ENCODE data around the gene HSP90AB1.

HSP90AB1 gene

DNA sequence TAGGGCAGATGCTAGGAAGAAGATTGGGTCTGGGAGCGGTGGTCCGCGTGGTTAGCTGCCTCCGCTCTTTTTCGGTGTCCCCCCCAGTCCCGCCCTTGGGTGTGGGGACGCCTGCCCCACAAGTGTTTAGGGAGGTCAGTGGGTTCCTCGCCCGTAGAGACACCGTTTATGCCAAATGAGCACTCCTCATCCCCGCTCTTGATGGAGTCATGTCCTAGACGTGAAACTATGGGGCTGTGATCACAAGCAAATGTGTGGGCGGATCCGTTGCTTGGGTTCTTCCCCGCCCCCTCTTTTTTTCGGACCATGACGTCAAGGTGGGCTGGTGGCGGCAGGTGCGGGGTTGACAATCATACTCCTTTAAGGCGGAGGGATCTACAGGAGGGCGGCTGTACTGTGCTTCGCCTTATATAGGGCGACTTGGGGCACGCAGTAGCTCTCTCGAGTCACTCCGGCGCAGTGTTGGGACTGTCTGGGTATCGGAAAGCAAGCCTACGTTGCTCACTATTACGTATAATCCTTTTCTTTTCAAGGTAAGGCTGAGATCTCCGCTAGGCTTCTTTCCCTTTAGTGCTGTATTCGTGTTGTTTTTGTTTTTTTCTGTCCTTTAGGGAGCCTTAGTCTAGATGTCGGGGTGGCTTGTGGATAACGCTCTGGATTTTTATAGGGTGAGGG lies at the start of gene HSP90AB1:
Gene HSP90AB1, plus strand, starts transcription at position 439 of the 675 bp plus-strand sequence. CDS start 1,529 bp downstream, outside the sequence.
- H3K4me3 ChIP-seq (ENCODE audit: low read depth, low read length), result peak within 1 kb of the TSS; percentile 98
- DNase-seq (ENCODE audit: low read depth), result peak; percentile 94
- in situ Hi-C loops (cut with HindIII; ENCODE audit: low sequenced_read_pairs), result no loop called here
- TF ChIP-seq CTCF (IDR thresholded peaks at IDR 0.05; ENCODE audit: low read depth, low read length, missing control alignments), result no peak

DNA sequence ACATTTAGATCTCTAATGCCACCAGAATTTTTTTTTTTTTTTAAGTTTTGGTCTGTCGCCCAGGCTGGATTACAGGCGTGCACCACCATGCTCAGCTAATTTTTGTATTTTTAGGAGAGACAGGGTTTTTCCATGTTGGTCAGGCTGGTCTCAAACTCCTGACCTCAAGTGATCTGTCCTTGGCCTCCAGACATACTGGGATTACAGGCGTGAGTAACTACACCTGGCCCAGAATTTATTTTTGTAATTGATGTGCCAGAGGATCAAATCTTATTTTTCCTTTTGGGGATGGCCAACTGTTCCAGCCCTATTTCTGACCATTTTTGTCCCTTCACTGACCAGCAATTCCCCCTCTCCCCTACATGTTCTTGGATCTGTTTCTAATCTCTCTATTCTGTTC lies 48.2 kb upstream of the HSP90AB1 start:
- DNase-seq (ENCODE audit: low read depth), result no peak
- in situ Hi-C loops (cut with HindIII; ENCODE audit: low sequenced_read_pairs), result no loop called here
- TF ChIP-seq CTCF (IDR thresholded peaks at IDR 0.05; ENCODE audit: low read depth, low read length, missing control alignments), result no peak
- H3K4me3 ChIP-seq (ENCODE audit: low read depth, low read length), result no peak overlapping the region

DNA sequence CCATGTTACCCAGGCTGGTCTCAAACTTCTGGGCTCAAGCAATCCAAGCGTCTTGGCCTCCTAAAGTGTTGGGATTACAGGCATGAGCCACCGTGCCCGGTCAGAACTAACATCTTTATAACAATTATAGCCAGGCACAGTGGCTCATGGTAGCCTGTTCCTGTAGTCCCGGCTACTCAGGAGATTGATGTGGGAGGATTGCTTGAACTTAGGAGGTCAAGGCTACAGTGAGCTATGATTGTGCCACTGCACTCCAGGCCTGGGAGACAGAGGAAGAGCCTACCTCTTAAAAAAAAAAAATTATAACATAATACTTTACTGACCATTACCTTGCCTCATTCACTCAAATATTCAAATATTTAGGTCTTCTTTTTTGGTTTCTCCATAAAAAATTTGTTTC lies 47.0 kb upstream of the HSP90AB1 start:
- no peak for TF ChIP-seq CTCF (IDR thresholded peaks at IDR 0.05; ENCODE audit: low read depth, low read length, missing control alignments)
- in situ Hi-C loops (cut with HindIII; ENCODE audit: low sequenced_read_pairs), result no loop called here
- H3K4me3 ChIP-seq (ENCODE audit: low read depth, low read length), result no peak overlapping the region
- no peak for DNase-seq (ENCODE audit: low read depth)

GRCh38 chr6:44201200-44201599 lies 45.7 kb upstream of the HSP90AB1 start:
- no peak for TF ChIP-seq CTCF (IDR thresholded peaks at IDR 0.05; ENCODE audit: low read depth, low read length, missing control alignments)
- H3K4me3 ChIP-seq (ENCODE audit: low read depth, low read length), result no peak overlapping the region
- in situ Hi-C loops (cut with HindIII; ENCODE audit: low sequenced_read_pairs), result no loop called here
- no peak for DNase-seq (ENCODE audit: low read depth)

- TF ChIP-seq CTCF (IDR thresholded peaks at IDR 0.05; ENCODE audit: low read depth, low read length, missing control alignments), result no peak
- DNase-seq (ENCODE audit: low read depth), result no peak
- no peak overlapping the region for H3K4me3 ChIP-seq (ENCODE audit: low read depth, low read length)
- in situ Hi-C loops (cut with HindIII; ENCODE audit: low sequenced_read_pairs), result no loop called here
Measured at GRCh38 chr6:44201638-44202303, 45.1 kb upstream of the HSP90AB1 start.

- no peak for TF ChIP-seq CTCF (IDR thresholded peaks at IDR 0.05; ENCODE audit: low read depth, low read length, missing control alignments)
- in situ Hi-C loops (cut with HindIII; ENCODE audit: low sequenced_read_pairs), result no loop called here
- no peak overlapping the region for H3K4me3 ChIP-seq (ENCODE audit: low read depth, low read length)
- no peak for DNase-seq (ENCODE audit: low read depth)
Measured at GRCh38 chr6:44202332-44202971, 44.4 kb upstream of the HSP90AB1 start.

Measured in astrocyte of the cerebellum (primary cell).